Lower leg skin (tissue), 4 donors: Measurements from ENCODE around the gene GOLGA6A. TPM values are rescaled to one million over a fixed set of nuclear protein-coding genes. Genes with fewer than 3 reads are reported as not detected.

Experiments
- DNase-seq, 2 donors: peaks; one replicate each; pipeline ENCODE4 v3.0.0-alpha.2; 2019; ENCODE audit warnings: low spot score in 2 of 2
- H3K4me3 ChIP-seq: fragments of 200-600 bp; sonication (generic); 2 replicates; pipeline ENCODE4 v1.5.1; 2017; ENCODE audit warnings: mild to moderate bottlenecking, low read depth; ENCODE audit not compliant: poor library complexity, severe bottlenecking
- CTCF ChIP-seq, 3 donors: fragments of 450-650 bp; IDR thresholded peaks; one replicate each; pipeline ENCODE4 v1.5.1; 2016; ENCODE audit warnings: antibody characterized with exemption in 3 of 3, mild to moderate bottlenecking in 3 of 3, moderate library complexity in 2 of 3
- POLR2A ChIP-seq, 2 donors: fragments of 450-650 bp; IDR thresholded peaks; one replicate each; pipeline ENCODE4 v1.6.1; 2016 to 2017; ENCODE audit warnings: antibody characterized with exemption in 2 of 2, mild to moderate bottlenecking in 1 of 2, moderate library complexity in 1 of 2
- WGBS, 2 donors: methylation state at CpG; one replicate each; pipeline ENCODE4 v1.1.5; 2018; 5-methylcytosine and 5-hydroxymethylcytosine counted together
- intact Hi-C: fragments of 100-400 bp; cut with DNase I; formaldehyde crosslinking; loops from one replicate; pipeline ENCODE4 v1.15.0; 2023; ENCODE audit warnings: low total_unique reads
- total RNA-seq, 4 donors: library from RNA; depleted of rRNA; stranded (reverse); fragments of >200 nt; gene quantifications; one replicate each; pipeline ENCODE4 v1.1.0, GENCODE V29; 2016

Gene GOLGA6A
- total RNA-seq, 4 donors from 2014 or later: 0.23 to 2.2 TPM; not detected in 2

GRCh38 chr15:74046275-74046674, 36.1 kb downstream of the GOLGA6A start:
- WGBS, 2 donors: 77 to 81% methylated on average over 7 of the region's 7 CpGs
- intact Hi-C loops: loop anchor here (5.0 kb wide), 1 partner anchor 79 kb away; no protein-coding TSS in a partner anchor
- no peak for TF ChIP-seq POLR2A (IDR thresholded peaks at IDR 0.05)
- TF ChIP-seq CTCF (IDR thresholded peaks at IDR 0.05): no peak

GRCh38 chr15:74045636-74046274, 36.6 kb downstream of the GOLGA6A start:
- TF ChIP-seq CTCF (IDR thresholded peaks at IDR 0.05): no peak
- no peak for TF ChIP-seq POLR2A (IDR thresholded peaks at IDR 0.05)
- intact Hi-C loops: loop anchor here (5.0 kb wide), 1 partner anchor 78 kb away; no protein-coding TSS in a partner anchor

More at GRCh38 chr15:74046275-74046674, 36.1 kb downstream of the GOLGA6A start:
- H3K4me3 ChIP-seq: no peak overlapping the region
- DNase-seq: no peak

GRCh38 chr15:74045184-74045583, 37.2 kb downstream of the GOLGA6A start:
- DNase-seq: no peak
- intact Hi-C loops: loop anchor here (5.0 kb wide), 1 partner anchor 78 kb away; no protein-coding TSS in a partner anchor
- no peak overlapping the region for H3K4me3 ChIP-seq
- TF ChIP-seq CTCF (IDR thresholded peaks at IDR 0.05): no peak
- TF ChIP-seq POLR2A (IDR thresholded peaks at IDR 0.05): no peak

More at GRCh38 chr15:74045636-74046274, 36.6 kb downstream of the GOLGA6A start:
- no peak overlapping the region for H3K4me3 ChIP-seq
- WGBS, 2 donors: 83 to 88% methylated on average over 5 to 7 of the region's 7 CpGs
- no peak for DNase-seq

- intact Hi-C loops: loop anchor here (5.0 kb wide), 1 partner anchor 77 kb away; no protein-coding TSS in a partner anchor
- no peak overlapping the region for H3K4me3 ChIP-seq
- WGBS, 2 donors: 72 to 78% methylated on average over 30 to 31 of the region's 31 CpGs
- DNase-seq: peak in 1 of 2 donors; percentile 79
- no peak for TF ChIP-seq POLR2A (IDR thresholded peaks at IDR 0.05)
- no peak for TF ChIP-seq CTCF (IDR thresholded peaks at IDR 0.05)
Measured at GRCh38 chr15:74044267-74045110, 37.9 kb downstream of the GOLGA6A start.

GRCh38 chr15:74043425-74044266, 38.7 kb downstream of the GOLGA6A start:
- DNase-seq: no peak

More at GRCh38 chr15:74043425-74044266, 38.7 kb downstream of the GOLGA6A start:
- 75 to 80% methylated on average over 7 of the region's 7 CpGs for WGBS, 2 donors
- no peak for TF ChIP-seq POLR2A (IDR thresholded peaks at IDR 0.05)
- TF ChIP-seq CTCF (IDR thresholded peaks at IDR 0.05): no peak
- no peak overlapping the region for H3K4me3 ChIP-seq
- intact Hi-C loops: no loop called here
